Limb (tissue), 2 donors: ENCODE measurements around the gene LIMS2.

ENCODE experiments used
- DNase-seq, 2 donors: peaks; one replicate each; pipeline ENCODE4 v3.0.0-alpha.2; 2016; ENCODE audit errors: extremely low spot score in 2 of 2

The LIMS2 gene

DNA sequence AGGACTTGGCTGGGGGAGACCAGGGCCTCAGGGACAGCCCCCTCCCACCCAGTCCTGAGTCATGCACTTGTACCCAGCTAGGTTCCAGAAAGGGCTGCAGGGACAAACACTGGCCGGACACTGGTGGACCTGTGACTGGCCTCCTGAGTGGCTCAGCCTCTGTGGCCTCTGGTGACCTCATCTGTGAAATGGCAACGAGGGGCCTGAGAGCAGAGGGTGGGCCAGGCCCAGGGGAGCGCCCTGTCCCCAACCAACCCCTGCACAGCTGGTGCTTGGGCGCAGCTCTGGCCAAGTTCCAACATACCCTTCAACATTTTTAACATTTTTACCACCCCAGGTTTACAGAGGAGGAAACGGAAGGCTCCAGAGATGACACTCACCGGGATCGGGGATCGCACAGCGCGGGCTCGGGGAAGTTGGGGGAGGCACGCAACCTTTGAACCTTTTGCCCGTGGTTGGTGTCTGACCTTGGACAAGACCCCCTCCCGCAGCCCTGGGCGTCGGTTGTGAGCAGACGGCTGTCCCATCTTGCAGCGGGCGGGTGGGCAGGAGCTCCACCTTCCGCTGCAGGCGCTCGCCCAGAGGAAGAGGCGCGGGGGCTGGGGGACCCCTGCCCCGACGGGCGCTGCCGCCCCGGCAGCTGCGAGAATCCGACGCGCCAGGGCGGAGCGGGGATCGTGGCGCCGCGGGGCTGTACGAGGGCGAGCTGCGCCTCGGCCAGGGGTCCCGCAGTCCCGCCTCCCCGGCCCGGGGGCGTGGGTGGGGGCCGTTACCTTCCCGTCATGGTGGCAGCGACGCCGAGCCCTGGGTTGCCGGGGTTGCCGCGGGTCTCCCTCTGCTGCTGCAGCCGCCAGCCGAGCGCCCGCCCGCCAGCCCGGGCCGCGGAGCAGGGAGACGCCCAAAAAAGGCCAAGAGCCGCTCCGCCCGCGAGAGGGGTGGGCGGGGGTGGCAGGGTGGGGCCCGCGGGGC is 805 bp downstream of the LIMS2 start:
- DNase-seq = no peak

DNA sequence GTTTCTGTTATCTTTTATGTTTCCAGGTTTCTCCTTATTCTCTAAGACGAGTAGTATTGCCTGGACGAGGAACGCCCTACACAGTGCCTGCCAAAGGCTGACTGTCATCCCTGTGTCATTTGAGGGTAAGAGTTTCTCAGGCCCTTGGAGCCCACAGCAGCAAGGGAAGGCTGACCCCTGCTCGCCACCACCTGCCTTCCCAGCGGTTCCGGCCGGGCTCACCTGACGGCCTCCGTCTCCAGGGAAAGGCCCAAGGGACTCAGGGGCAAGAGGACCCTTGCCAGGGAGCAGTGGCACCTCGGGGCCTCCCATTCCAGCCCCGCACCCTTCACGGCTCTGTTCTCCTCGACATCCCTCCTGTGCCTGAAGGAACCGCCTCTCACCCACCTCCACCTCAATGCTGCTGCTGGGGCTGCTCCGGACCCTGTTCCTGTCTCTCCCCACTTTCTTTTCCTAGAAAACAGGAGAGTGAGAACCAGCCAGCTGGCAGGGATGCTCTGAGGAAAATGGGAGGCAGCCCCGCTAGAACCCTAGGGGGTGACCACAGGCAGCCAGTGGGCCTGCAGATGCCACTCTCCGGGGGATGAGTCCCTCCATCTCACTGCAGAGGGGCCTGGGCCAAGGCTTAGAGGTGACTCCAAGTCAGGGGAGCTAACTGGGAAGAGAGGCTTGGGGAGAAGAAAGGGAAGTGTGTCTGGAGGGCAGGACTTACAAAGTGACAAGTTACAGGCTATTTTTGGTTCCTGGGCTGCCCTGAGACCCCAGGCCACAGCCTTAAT is 1.9 kb downstream of the LIMS2 start:
- DNase-seq = no peak

DNA sequence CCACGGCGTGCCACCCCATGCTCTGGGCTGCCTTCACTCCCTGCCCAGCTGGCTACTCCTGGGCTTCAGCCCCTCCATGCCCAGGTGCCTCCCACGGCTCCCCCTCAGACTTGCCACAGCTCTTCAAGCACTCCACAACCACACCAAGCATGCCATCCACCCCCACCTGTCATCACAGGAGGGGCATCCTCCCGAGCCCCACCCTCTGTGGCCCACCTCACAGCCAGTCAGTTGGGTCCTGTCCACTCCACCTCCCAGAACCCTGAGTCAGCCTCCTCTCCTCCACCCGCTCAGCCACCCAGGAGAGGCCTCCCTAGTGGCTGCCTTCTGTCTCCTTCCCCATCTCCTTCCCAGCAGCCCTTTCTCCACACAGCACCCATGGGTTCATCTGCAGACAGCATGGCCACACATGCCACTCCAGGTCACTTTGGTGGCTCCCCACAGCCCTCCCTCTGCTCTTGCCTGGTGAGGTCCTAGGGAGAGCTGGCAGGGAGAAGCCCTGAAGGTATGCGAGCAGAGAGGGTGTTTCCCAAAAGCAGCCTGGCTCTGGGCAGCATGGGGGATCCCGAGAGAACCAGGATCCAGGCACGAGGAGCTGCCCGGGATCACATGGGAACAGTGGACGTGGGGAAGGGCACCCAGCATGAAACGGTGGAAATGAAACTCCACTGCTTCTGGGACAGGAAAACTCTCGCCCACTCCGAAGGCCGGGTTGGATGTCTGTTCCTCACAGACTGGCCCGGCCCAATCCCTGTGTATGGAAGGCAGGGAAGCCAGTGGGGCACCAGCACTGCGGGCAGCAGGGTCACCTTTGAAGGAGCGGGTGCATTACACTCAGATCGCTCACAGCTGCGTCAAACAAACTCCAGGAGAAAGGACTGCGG is 2.7 kb downstream of the LIMS2 start:
- DNase-seq = no peak

DNA sequence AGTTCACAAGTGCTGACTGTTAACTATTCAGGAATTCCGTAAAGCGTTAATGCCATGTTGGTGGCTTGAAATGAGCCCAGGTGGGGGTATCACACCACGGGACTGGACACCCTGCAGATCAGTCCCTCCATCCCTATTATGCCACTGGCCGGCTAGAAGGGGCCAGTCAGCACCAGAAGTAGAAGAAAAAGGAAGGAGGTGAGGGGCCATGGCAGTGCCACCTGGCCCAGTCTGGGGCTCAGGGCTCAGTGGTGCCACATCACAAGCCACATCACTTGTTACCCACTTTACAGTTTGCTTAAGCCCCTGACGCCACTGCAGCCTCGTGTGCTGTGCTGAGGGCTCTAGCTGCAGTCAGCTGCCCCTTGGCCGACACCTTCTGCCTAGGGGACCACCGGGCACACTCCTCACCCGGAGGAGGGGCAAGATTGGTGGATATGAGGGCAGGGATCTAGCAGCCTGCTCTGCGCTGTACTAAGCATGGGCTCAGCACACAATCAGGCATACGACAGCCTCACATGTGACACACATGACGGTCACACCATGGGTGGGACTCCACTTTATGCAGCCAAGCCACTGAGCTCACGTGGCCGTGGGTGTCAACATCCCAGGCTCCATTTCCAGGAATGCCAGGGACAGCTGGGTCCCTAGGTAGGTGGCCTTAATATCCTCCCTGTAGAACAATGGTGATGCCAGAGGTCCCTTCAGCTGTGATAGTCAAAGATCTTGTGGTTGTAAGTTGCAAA is 3.6 kb downstream of the LIMS2 start:
- no peak for DNase-seq

DNA sequence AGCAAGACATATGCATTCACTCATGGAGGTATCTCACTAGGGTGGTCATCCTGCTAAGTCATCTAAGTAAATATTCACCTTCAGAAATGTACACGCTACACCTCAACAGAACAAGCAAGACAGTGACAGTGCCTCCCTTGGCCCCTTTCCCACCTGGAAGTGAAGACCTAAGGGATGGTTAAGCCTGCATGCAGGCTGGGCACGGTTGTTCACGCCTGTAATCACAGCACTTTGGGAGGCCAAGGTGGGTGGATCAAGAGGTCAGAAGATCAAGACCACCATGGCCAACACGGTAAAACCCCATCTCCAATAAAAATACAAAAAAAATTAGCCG is 4.4 kb downstream of the LIMS2 start:
- no peak for DNase-seq

DNA sequence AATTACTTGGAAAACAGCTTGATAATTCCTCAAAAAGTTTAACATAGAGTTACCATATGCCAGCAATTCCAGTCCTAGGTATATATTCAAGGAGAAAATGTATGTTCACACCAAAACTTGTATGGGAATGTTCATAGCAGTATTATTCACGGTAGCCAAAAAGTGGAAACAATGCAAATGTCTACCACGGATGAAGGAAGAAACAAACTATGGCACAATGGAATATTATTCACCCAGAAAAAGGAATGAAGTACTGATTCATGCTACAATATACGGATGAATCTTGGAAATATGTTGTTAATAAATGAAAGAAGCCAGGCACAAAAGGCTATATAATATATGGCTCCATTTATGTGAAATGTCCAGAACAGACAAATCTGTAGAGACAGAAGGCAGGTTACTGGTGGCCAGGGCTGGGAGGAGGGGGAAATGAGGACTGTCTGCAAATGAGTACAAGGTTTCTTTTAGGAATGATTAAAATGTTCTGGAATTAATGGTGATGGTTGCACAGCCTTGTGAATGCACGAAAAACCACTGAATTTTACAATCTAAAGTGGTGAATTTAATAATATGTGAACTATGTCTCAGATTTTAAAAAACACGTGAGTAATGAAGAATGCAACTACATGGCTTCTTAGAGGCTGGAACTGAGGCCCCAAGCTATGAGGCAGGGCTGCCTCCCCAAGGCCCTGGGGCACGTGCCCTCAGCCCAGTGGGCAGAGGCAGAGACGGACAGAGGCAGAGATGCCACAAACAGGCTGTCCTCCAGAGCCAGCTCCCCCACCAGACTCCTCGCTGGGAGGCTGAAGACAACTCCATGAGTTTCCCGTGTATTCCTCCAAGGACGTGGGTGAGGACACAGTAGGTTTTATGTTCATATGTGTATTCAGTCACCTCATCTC is 5.0 kb downstream of the LIMS2 start:
- no peak for DNase-seq

DNA sequence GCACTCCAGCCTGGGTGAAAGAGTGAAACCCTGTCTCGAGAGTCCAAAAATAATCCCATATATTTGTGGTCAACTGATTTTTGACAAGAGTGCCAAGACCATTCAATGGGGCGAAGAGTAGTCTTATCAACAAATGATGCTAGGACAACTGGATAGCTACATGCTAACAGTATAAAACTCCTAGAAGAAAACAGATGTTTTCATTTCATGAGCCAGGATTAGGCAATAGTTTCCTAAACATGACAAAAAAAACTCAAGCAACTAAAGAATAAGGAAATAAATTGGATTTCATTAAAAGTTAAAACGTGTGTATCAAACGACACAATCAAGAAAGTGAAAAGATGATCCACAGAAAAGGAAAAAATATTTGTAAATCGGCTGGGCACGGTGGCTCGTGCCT is 6.3 kb downstream of the LIMS2 start:
- DNase-seq = no peak

DNA sequence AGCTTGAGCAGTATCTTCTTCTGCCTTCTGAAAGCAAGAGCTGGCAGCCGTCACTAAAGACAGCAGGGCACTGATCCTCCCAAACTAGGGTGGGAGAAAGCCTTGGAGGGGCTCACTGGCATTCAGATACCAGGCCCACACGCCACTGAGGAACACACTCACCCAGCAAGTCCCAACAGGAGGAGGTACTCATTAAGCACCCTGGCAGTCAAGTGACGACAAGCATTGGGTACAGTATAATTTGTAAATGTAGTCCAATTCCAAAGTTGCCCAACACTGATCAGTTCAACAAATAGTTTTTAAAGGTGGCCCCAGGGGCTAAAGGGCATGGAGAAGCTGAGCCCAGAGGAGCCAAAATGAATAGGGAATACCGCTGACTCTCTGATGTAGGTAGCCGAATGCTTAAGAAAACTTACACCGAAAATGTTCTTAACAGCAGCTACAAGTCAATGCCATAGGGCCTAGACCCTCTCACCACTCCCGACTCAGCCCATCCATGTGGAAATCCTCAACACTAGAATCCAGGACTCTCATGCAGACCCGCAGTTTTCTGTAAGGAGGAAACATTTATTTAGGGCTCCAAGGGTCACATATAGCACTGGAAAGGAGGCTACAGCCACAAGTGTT is 9.9 kb downstream of the LIMS2 start:
- no peak for DNase-seq

DNA sequence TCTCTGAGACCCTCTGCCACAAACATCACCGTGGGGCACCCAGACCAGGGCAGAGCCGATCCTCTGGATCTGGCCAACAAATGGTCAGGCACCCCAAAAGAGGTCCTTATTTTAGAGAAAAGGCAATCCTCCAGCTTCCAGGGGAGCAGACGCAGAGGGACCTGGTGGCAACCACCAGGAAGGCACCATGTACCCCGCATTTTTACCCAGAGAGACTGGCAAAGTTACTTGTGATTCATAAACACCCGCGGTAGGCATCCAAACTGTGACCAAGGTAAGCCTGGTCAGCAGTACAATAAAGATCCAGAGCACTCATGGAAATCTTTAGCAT is 10.5 kb downstream of the LIMS2 start:
- DNase-seq = no peak

DNA sequence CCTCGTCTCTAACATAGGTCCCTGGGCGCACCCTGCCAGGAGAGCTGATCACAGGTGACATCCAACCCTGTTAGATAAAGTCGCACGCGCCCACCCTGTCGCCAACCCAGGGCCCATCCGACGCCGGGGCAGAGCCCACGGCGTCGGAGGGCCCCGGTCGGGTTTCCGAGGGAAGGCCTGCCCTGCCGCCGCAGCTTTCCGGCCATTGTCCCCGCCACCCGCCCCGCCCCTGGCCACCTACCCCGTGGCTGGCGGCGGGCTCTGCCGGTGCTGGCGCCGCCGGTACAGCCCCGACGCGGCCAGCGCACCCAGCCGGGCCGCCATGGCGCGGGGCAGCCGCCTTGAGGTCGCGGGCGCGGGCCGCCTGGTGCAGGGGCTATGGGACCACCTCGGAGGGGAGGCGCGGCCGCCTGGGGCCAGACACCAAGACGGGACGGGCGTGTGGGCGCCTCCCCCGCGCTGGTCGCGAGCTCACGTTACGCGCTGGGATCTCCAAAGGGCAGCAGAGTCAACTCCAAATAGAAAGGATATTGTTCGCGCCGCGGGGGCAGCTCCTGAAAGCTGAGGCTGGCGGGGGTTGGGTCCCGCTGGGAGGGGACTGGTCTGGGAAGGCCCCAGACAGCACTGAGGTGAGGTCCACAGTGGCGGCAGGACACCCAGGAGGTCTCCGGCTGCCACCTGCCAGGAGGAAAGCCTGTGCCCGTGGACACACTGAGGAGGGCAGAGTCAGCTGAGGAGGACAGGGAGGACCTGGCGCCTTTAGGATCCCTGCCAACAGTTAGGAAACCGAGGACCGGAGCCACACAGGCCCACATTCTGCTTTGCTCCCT is 11.1 kb downstream of the LIMS2 start:
- DNase-seq = peak in 1 of 2 donors; percentile 48

DNA sequence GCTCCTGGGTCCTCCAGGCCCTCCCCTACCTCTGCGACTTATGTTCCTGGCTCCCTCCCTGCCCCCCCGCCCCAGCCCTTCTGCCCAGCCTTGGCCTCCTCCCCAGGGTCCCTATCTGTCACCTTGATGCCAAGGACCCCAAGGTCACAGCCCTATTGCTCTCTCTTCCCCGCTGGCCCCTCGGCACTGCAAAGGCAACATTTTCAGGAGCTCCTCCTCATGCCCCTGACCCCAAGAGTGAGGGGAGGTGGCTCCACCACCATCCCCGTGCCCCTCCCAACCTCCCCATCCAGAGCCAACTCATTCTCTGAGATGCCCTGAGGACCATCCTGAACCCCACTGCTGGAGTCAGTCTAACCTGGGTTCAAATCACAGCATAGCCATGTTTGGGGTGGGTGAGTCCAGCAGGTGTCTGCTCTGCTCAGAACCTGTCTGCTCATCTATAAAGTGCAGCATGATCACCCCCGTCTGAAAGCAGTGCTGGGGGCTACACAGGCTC is 11.7 kb downstream of the LIMS2 start:
- DNase-seq = peak in 1 of 2 donors; percentile 19

DNA sequence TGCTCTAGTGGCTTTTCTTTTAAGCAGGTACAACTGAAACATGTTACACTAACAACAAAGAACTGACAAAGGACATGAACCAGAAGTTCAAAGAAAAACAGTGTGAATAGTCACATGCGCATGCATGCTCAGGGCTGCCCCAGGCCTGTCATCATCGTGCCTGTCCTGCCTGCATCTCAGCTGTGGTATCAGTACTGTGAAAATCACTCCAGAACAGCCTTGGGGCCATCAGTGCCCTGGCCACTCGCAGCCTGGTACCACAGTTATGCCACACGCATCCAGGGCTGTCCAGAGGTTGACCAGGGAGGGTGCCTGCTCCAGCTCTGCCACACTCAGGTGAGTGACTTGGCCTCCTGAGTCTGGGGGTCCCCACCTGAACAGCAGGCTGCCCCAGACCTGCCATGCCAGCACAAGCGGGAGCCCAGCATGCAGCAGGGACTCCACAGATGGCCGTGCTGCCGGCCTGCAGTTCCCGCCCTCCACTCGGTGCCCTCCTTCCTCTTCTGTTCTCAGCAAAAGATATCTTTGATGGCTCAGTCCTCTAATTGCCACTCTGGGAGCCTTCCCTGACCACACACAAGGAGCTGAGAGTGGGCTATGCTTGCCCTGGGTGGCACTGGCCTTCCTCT is 12.3 kb downstream of the LIMS2 start:
- peak in 1 of 2 donors; percentile 21 for DNase-seq

DNA sequence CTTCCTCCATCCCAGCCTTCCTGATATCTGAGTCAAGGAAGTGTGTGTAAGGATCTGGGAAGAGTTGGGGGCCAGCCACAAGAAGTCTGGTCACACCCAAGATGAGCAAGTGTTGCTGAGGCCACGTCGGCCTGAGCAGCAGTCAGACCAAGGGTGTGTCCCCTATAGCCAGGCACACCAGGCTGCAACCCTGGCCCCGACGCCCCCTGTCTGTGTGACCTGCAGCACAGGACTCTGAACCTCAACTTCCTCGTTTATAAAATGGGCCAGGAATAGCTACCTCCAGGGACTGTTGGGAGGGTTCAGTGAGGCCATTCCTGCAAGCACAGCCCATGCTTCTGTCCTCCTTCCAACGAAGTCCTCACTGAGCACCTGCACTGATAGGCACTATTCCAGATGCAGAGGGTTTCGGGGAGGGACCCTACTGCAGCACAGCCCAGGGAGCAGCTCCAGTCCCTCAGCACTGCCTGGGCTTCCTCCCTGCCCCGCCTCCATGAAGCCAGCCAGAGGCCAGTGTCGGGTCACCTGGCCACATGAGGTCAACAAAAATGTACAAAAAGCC is 13.3 kb downstream of the LIMS2 start:
- peak in 1 of 2 donors; percentile 18 for DNase-seq

DNA sequence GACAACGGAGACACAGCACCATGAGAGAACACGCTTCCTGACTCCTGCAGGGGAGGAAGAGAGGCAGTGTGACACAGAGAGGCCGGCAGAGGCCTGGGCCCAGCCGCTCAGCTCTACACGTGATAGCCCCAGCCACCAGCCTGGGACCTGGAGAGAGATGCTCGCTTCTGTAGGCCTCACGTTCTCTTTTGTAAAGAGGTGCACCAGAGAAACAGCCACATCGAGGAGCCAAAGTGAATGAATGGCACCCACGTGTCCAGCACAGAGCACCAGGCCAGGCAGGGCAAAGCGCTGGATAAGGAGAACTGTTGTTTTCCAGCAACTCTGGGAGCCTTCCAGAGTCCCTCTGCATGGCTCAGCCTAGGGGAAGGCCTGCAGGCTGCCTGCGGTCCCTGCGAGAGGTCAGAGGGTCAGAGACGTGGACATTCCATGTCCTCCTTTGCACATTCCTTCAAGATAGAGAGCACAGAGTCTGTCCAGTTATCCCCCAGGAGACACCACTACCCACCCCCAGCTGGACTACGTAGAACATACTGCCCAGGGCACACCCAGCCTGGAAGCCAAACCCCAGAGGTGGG is 14.2 kb downstream of the LIMS2 start:
- DNase-seq = no peak

DNA sequence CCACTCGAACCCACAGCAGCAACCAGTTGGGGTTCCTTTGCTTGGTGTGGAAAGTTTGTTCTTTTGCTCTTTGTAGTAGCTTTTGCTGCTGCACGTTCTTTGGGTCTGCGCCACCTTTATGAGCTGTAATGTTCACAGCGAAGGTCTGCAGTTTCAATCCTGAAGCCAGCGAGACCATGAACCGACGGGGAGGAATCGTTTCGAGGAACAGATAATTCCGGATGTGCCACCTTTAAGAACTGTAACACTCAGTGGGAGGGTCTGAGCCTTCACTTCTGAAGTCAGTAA is 15.1 kb downstream of the LIMS2 start:
- no peak for DNase-seq

DNA sequence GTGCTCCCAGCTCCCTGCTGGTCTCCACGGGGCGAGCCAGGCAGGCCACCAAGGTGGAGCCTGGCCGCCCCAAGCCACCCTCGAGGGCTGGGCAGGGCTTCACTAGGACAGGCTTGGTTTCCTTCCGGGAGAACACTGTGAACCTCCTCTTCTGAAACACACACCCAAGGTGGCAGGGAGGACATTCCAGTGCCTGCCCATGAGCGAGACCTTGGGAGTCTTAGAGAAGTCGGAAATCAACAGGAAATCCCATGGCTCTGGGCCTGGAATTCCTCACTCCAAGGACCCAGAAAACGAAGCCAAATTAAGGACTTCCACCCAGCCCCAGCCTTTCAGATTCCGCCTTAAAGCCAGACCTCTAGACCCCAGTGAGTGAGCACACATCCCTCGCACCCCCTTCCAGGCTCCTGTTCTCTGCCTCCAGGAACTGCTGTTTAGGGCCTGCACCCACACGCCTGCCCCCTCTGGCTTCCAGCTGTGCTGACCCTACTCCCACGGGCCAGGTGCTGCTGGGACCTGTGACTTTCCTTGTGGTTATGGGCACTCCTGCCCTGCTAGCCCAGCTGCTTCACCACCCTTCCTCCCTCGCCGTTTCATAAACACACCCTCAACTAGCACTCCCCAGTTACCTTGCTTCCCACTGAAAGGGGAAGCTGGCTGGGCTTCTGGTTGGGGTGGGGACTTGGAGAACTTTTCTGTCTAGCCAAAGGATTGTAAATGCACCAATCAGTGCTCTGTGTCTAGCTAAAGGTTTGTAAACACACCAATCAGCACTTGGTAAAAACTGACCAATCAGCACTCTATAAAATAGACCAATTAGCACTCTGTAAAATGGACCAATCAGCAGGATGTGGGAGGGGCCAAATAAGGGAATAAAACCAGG is 15.7 kb downstream of the LIMS2 start:
- no peak for DNase-seq
